Measurements from ENCODE around the gene SGIP1.

The SGIP1 gene

DNA sequence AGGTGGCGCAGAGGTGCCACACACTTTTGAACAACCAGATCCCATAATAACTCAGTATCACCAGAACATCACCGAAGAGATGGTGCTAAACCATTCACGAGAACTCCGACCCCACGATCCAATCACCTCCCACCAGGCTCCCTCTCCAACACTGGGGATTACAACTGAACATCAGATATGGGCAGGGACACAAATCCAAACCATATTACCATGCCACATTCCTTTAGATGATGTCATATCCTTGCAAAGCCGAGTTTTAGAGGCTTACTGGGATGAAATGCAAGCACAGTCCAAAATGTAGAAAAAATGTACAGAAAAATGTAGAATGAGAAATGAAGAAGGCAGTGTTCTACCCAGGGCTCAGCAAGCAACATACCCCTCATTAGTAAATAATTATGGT is 64.7 kb downstream of the SGIP1 start:
- no peak for DNase-seq
- no peak overlapping the region for H3K4me2 ChIP-seq (ENCODE audit: low read depth, low read length)
- no peaks in the 10 kb centered on the region for H3K9me2 ChIP-seq (replicated peaks; ENCODE audit: insufficient read depth, low read length)
- no peaks in the 10 kb centered on the region for H3K79me2 ChIP-seq (ENCODE audit: low read length)
- H3K9ac ChIP-seq (ENCODE audit: low read length): no peak overlapping the region
- no peak overlapping the region for H3K27ac ChIP-seq (ENCODE audit: low read length)
- no peaks in the 10 kb centered on the region for H3K27me3 ChIP-seq (replicated peaks; ENCODE audit: insufficient read depth, low read length)
- no peaks in the 10 kb centered on the region for H4K20me1 ChIP-seq (ENCODE audit: insufficient read depth, low read length)
- H3K36me3 ChIP-seq (replicated peaks; ENCODE audit: insufficient read depth, low read length): no peaks in the 10 kb centered on the region
- H3K4me1 ChIP-seq (ENCODE audit: low read length): no peaks in the 10 kb centered on the region
- H2AFZ ChIP-seq (ENCODE audit: low read length): no peak overlapping the region
- H3F3A ChIP-seq (ENCODE audit: insufficient read depth, low read length): no peaks in the 10 kb centered on the region
- TF ChIP-seq, protein P1, sequence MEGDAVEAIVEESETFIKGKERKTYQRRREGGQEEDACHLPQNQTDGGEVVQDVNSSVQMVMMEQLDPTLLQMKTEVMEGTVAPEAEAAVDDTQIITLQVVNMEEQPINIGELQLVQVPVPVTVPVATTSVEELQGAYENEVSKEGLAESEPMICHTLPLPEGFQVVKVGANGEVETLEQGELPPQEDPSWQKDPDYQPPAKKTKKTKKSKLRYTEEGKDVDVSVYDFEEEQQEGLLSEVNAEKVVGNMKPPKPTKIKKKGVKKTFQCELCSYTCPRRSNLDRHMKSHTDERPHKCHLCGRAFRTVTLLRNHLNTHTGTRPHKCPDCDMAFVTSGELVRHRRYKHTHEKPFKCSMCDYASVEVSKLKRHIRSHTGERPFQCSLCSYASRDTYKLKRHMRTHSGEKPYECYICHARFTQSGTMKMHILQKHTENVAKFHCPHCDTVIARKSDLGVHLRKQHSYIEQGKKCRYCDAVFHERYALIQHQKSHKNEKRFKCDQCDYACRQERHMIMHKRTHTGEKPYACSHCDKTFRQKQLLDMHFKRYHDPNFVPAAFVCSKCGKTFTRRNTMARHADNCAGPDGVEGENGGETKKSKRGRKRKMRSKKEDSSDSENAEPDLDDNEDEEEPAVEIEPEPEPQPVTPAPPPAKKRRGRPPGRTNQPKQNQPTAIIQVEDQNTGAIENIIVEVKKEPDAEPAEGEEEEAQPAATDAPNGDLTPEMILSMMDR (IDR thresholded peaks at IDR 0.05; ENCODE audit: low read length): no peak
- TF ChIP-seq EZH2 (optimal IDR thresholded peaks at IDR 0.05; ENCODE audit: low read depth, low read length) (no peak), EZH2phosphoT487 (IDR thresholded peaks at IDR 0.05; ENCODE audit: low read length) (no peak)
- no peaks in the 10 kb centered on the region for H3K9me3 ChIP-seq (replicated peaks; ENCODE audit: insufficient read depth, low read length)
- H3K4me3 ChIP-seq (ENCODE audit: low read length): no peak overlapping the region

DNA sequence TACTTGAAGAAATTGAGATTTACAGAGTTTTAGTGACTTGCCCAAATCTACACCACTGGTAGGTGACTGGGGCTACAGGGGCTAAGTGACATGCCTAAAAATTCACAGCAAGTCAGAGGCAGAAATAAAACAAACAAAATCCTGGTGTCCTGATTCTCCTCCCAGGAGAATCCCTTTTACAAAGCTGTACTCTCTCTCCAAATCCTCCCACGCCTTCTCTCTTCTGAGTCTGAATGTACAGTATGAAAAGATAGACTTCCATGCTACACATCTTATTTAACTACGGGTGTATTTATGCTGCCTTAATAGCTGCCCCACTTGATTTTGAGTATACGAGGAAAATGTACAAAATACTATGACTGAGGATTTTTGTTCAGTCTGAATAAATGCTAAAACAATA is 65.4 kb downstream of the SGIP1 start:
- Histone ChIP-seq H3K79me2 (ENCODE audit: low read length) (no peaks in the 10 kb centered on the region), H3F3A (ENCODE audit: insufficient read depth, low read length) (no peaks in the 10 kb centered on the region), H3K4me2 (ENCODE audit: low read depth, low read length) (no peak overlapping the region), H3K9ac (ENCODE audit: low read length) (no peak overlapping the region), H3K27me3 (replicated peaks; ENCODE audit: insufficient read depth, low read length) (no peaks in the 10 kb centered on the region), H3K9me3 (replicated peaks; ENCODE audit: insufficient read depth, low read length) (no peaks in the 10 kb centered on the region), H2AFZ (ENCODE audit: low read length) (no peak overlapping the region), H3K27ac (ENCODE audit: low read length) (no peak overlapping the region), H3K4me1 (ENCODE audit: low read length) (no peaks in the 10 kb centered on the region), H4K20me1 (ENCODE audit: insufficient read depth, low read length) (no peaks in the 10 kb centered on the region), H3K4me3 (ENCODE audit: low read length) (no peak overlapping the region), H3K36me3 (replicated peaks; ENCODE audit: insufficient read depth, low read length) (no peaks in the 10 kb centered on the region), H3K9me2 (replicated peaks; ENCODE audit: insufficient read depth, low read length) (no peaks in the 10 kb centered on the region)
- DNase-seq: no peak
- TF ChIP-seq EZH2phosphoT487 (IDR thresholded peaks at IDR 0.05; ENCODE audit: low read length) (no peak), EZH2 (optimal IDR thresholded peaks at IDR 0.05; ENCODE audit: low read depth, low read length) (no peak)
- TF ChIP-seq, protein P1 (IDR thresholded peaks at IDR 0.05; ENCODE audit: low read length): no peak

DNA sequence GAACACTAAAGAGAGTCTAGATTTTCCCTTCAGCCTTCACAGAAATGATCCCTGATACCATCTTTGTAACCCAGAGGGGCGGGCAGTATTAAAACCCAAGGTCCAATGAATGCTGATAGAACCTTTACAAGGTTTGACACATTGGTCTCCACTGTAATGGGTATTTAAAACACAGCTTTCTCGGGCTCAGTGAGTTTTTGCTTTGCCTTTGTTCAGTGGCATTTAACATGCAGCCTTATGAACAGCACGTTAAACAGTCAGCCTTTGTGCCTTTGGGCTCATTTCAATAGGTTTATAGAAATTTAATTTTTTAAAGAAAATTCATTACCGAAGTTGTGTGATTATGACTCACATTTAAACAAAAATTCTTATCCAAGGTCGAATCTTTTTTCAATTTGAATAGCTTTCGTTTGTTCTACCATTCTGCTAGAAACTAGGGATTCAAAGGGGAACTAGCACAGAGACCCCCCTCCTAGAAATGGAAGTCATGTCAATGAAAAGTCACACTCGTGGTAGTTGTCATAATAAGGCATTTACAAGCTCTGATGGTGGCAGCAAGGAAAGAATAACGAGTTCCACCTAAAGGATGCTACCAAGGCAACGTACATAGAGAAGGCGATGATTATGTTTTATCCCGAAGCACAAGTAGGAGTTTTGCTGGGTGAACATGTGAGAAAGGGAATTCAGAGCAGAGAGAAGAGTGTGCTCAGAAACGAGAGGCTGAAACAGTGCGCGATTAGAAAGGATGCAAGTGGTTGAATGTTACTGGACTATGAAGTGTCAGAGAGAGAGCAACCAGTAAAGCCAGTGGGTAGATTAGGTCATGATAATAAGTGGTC is 66.2 kb downstream of the SGIP1 start:
- Histone ChIP-seq H3K9ac (ENCODE audit: low read length) (no peak overlapping the region), H3K9me2 (replicated peaks; ENCODE audit: insufficient read depth, low read length) (no peaks in the 10 kb centered on the region), H3K4me1 (ENCODE audit: low read length) (no peaks in the 10 kb centered on the region), H3K36me3 (replicated peaks; ENCODE audit: insufficient read depth, low read length) (no peaks in the 10 kb centered on the region), H3F3A (ENCODE audit: insufficient read depth, low read length) (no peaks in the 10 kb centered on the region), H3K4me3 (ENCODE audit: low read length) (no peak overlapping the region), H3K27me3 (replicated peaks; ENCODE audit: insufficient read depth, low read length) (no peaks in the 10 kb centered on the region), H2AFZ (ENCODE audit: low read length) (no peak overlapping the region), H3K9me3 (replicated peaks; ENCODE audit: insufficient read depth, low read length) (no peaks in the 10 kb centered on the region), H3K4me2 (ENCODE audit: low read depth, low read length) (no peak overlapping the region), H3K27ac (ENCODE audit: low read length) (no peak overlapping the region), H4K20me1 (ENCODE audit: insufficient read depth, low read length) (no peaks in the 10 kb centered on the region), H3K79me2 (ENCODE audit: low read length) (no peaks in the 10 kb centered on the region)
- DNase-seq: no peak
- TF ChIP-seq EZH2phosphoT487 (IDR thresholded peaks at IDR 0.05; ENCODE audit: low read length): no peak
- TF ChIP-seq, protein P1 (IDR thresholded peaks at IDR 0.05; ENCODE audit: low read length): no peak
- no peak for TF ChIP-seq EZH2 (optimal IDR thresholded peaks at IDR 0.05; ENCODE audit: low read depth, low read length)
